OCI-LY3 (cell line): Measurements from ENCODE around the gene PDE3A.

Experiments
- EZH2phosphoT487 ChIP-seq: fragments of 200-600 bp; shearing (Covaris generic); IDR thresholded peaks from 2 replicates; pipeline ENCODE4 v1.6.1; 2018; ENCODE audit warnings: antibody characterized with exemption, mixed run types, low read depth
- TF ChIP-seq, protein P1 (sequence below): fragments of 200-600, 300-600 bp; sonication (generic); IDR thresholded peaks from 2 replicates; pipeline ENCODE4 v1.5.1; 2014; ENCODE audit warnings: antibody characterized with exemption, low read length, low read depth

DNA sequence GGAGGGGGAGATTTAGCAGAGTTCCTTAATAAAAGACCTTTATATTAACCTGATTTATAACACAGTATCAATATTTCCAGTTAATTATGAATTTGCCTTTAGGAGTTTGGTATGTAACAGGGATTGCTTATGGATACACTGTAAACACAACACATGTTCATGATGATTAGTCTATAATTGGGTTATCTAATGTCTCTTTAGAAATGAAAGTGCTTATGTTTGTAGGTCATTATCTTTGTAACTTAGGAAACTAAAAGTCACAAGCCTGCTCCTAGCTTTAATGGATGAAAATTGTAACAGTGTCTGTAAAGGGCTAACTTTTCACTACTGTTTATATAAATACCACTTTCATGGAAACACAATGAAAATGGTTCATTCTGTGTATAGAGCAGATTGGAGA, 9.4 kb downstream of the PDE3A start:
- TF ChIP-seq, protein P1, sequence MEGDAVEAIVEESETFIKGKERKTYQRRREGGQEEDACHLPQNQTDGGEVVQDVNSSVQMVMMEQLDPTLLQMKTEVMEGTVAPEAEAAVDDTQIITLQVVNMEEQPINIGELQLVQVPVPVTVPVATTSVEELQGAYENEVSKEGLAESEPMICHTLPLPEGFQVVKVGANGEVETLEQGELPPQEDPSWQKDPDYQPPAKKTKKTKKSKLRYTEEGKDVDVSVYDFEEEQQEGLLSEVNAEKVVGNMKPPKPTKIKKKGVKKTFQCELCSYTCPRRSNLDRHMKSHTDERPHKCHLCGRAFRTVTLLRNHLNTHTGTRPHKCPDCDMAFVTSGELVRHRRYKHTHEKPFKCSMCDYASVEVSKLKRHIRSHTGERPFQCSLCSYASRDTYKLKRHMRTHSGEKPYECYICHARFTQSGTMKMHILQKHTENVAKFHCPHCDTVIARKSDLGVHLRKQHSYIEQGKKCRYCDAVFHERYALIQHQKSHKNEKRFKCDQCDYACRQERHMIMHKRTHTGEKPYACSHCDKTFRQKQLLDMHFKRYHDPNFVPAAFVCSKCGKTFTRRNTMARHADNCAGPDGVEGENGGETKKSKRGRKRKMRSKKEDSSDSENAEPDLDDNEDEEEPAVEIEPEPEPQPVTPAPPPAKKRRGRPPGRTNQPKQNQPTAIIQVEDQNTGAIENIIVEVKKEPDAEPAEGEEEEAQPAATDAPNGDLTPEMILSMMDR = no peak
- TF ChIP-seq EZH2phosphoT487 = no peak
